SK-N-SH (cell line): ENCODE measurements around the gene ATXN7L2. TPM values are rescaled to one million over a fixed set of nuclear protein-coding genes. Genes with fewer than 3 reads are reported as not detected.

Source experiments
- CTCF ChIA-PET: fragments of 300-600, 350-600 bp; formaldehyde crosslinking; extraction: SDS; loops from one replicate; lab custom pipeline; 2021; lab: Yijun Ruan, JAX
- POLR2A ChIA-PET: fragments of 350-600 bp; sonication (Branson Sonifier 250); formaldehyde crosslinking; extraction: SDS; loops from one replicate; lab custom pipeline; 2020; ENCODE audit warnings: antibody characterized with exemption, inconsistent platforms; lab: Yijun Ruan, JAX
- DNase-seq: peaks from one replicate; pipeline ENCODE4 v3.0.0; 2012
- H2AFZ ChIP-seq: fragments of 200-600 bp; sonication (generic); 2 replicates; pipeline ENCODE4 v1.8.1; 2016; ENCODE audit warnings: antibody characterized with exemption, mild to moderate bottlenecking, low read depth
- H3F3A ChIP-seq: fragments of 200-600 bp; sonication (generic); replicated peaks from 2 replicates; pipeline ENCODE3; 2016; ENCODE audit warnings: antibody characterized with exemption, mild to moderate bottlenecking; ENCODE audit not compliant: insufficient read depth
- H3K27ac ChIP-seq, 2 experiments: fragments of 200-500 bp in 1 of 2; fragments of 200-600 bp in 1 of 2; sonication (Bioruptor generic) in 1 of 2; sonication (generic), shearing (Covaris generic) in 1 of 2; 2 replicates each; pipeline versions ENCODE4 v1.5.1 to v1.6.1; 2014 to 2016; ENCODE audit warnings: low read depth in 2 of 2, inconsistent platforms in 1 of 2, low read length in 1 of 2, mild to moderate bottlenecking in 1 of 2, mixed read lengths in 1 of 2
- H3K27me3 ChIP-seq: fragments of 200-600 bp; sonication (generic), shearing (Covaris generic); 2 replicates; pipeline ENCODE4 v1.6.1; 2016; ENCODE audit warnings: mixed run types; ENCODE audit not compliant: insufficient read depth
- H3K36me3 ChIP-seq, 2 experiments: fragments of 200-500 bp in 1 of 2; fragments of 200-600 bp in 1 of 2; sonication (Bioruptor generic) in 1 of 2; sonication (generic) in 1 of 2; replicated peaks in 1 of 2; 2 replicates each; pipeline versions ENCODE3 to v1.5.1; 2014 to 2016; ENCODE audit warnings: low read length in 1 of 2, mild to moderate bottlenecking in 1 of 2; ENCODE audit not compliant: insufficient read depth in 2 of 2, control insufficient read depth in 1 of 2
- H3K4me1 ChIP-seq, 2 experiments: fragments of 200-500 bp in 1 of 2; fragments of 200-600 bp in 1 of 2; sonication (Bioruptor generic) in 1 of 2; sonication (generic), shearing (Covaris generic) in 1 of 2; 2 replicates each; pipeline versions ENCODE4 v1.5.1 to v1.6.1; 2014 to 2016; ENCODE audit warnings: low read depth in 1 of 2, low read length in 1 of 2, mixed run types in 1 of 2; ENCODE audit not compliant: insufficient read depth in 2 of 2, control insufficient read depth in 1 of 2
- H3K4me2 ChIP-seq: fragments of 200-600 bp; sonication (generic), shearing (Covaris generic); 2 replicates; pipeline ENCODE4 v1.6.1; 2017; ENCODE audit warnings: mixed run types
- H3K4me3 ChIP-seq, 2 experiments: fragments of 200-500 bp in 1 of 2; fragments of 200-600 bp in 1 of 2; sonication (Bioruptor generic) in 1 of 2; sonication (generic), shearing (Covaris generic) in 1 of 2; 2 replicates each; pipeline versions ENCODE4 v1.5.1 to v1.8.1; 2014 to 2016; ENCODE audit warnings: low read depth in 2 of 2, inconsistent platforms in 1 of 2, low read length in 1 of 2, mild to moderate bottlenecking in 1 of 2, mixed read lengths in 1 of 2, moderate library complexity in 1 of 2
- H3K79me2 ChIP-seq: fragments of 200-600 bp; sonication (generic); 2 replicates; pipeline ENCODE4 v1.8.1; 2017; ENCODE audit warnings: mild to moderate bottlenecking; ENCODE audit not compliant: insufficient read depth
- H3K9ac ChIP-seq: fragments of 200-600 bp; sonication (generic); 2 replicates; pipeline ENCODE4 v1.6.1; 2017; ENCODE audit warnings: mixed run types
- H3K9me2 ChIP-seq: fragments of 200-600 bp; sonication (generic); 2 replicates; pipeline ENCODE4 v1.6.1; 2017; ENCODE audit warnings: mixed run types
- H3K9me3 ChIP-seq: fragments of 200-600 bp; sonication (generic); 2 replicates; pipeline ENCODE4 v1.6.1; 2017; ENCODE audit warnings: mixed run types, mild to moderate bottlenecking, moderate library complexity
- H4K20me1 ChIP-seq: fragments of 200-600 bp; sonication (generic); 2 replicates; pipeline ENCODE4 v1.6.1; 2017; ENCODE audit warnings: mild to moderate bottlenecking, mixed run types; ENCODE audit not compliant: insufficient read depth
- ELF1 ChIP-seq: IDR thresholded peaks from 2 replicates; pipeline ENCODE4 v1.4.0; 2012
- NRF1 ChIP-seq: IDR thresholded peaks from 2 replicates; pipeline ENCODE4 v1.6.1; 2012; ENCODE audit warnings: low read depth, mild to moderate bottlenecking, low read length
- TCF12 ChIP-seq: IDR thresholded peaks from 2 replicates; pipeline ENCODE4 v1.4.0; 2012
- YY1 ChIP-seq: IDR thresholded peaks from 2 replicates; pipeline ENCODE4 v1.4.0; 2012; ENCODE audit warnings: low read depth, mild to moderate bottlenecking
- WGBS: methylation state at CpG from one replicate; pipeline ENCODE4 v1.1.6; 2017; ENCODE audit warnings: low lambda C conversion rate; 5-methylcytosine and 5-hydroxymethylcytosine counted together
- polyA plus RNA-seq, 3 experiments: library from polyadenylated mRNA; depleted of rRNA; stranded (reverse); fragments of >200 nt; gene quantifications; 2 replicates each; pipeline ENCODE4 v1.2.3, GENCODE V29; 2012
- TF ChIP-seq, protein P1 (sequence below): fragments of 150-350 bp; IDR thresholded peaks from 2 replicates; pipeline ENCODE4 v1.6.1; 2016; ENCODE audit warnings: mild to moderate bottlenecking, low read depth, low read length
- TF ChIP-seq, protein P2 (sequence below): IDR thresholded peaks from 2 replicates; pipeline ENCODE4 v1.4.0; 2012; ENCODE audit warnings: low read depth
- TF ChIP-seq, protein P3 (sequence below): IDR thresholded peaks from 2 replicates; pipeline ENCODE4; 2012
- TF ChIP-seq, protein P4 (sequence below): fragments of 200-600 bp; sonication (generic); IDR thresholded peaks from 2 replicates; pipeline ENCODE4 v1.6.1; 2017; ENCODE audit warnings: antibody characterized with exemption, mild to moderate bottlenecking, moderate library complexity

The ATXN7L2 gene
- polyA plus RNA-seq, 1 of the 3 experiments (the other 2 are of a cell fraction), result 4.0 TPM

DNA sequence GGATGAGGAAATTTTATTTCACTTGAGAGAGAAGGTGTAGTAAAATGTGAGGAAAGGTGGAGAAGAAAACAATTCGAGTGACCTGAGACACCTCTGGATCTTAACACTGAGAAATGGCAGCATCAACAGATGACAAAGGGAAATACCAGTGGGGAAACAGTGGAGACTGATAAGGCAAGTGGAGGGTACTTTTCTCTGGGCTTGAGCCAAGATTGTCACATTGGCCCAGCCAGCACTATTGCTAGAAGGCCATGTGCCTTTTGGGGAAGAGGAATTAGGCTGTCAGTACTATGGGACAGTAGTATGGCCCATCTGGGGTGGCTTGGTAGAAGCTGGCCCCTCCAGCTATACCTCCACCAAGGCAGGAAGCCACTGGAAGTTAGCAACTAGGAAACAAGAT lies 9.0 kb upstream of the ATXN7L2 start:
- Histone ChIP-seq H2AFZ (no peak overlapping the region), H4K20me1 (no peaks in the 10 kb centered on the region), H3K36me3 (no peaks in the 10 kb centered on the region), H3K4me3 (no peak overlapping the region), H3K27ac (no peak overlapping the region), H3K9ac (no peak overlapping the region), H3F3A (no peaks in the 10 kb centered on the region), H3K4me1 (no peaks in the 10 kb centered on the region; a peak in 1 of 4 replicates), H3K9me3 (no peaks in the 10 kb centered on the region), H3K79me2 (no peaks in the 10 kb centered on the region), H3K4me2 (no peak overlapping the region)
- DNase-seq, result no peak
- WGBS, result 16% methylated on average over 1 of the region's 1 CpG
- TF ChIP-seq YY1, result no peak
- TF ChIP-seq NRF1, result no peak
- TF ChIP-seq, protein P1, sequence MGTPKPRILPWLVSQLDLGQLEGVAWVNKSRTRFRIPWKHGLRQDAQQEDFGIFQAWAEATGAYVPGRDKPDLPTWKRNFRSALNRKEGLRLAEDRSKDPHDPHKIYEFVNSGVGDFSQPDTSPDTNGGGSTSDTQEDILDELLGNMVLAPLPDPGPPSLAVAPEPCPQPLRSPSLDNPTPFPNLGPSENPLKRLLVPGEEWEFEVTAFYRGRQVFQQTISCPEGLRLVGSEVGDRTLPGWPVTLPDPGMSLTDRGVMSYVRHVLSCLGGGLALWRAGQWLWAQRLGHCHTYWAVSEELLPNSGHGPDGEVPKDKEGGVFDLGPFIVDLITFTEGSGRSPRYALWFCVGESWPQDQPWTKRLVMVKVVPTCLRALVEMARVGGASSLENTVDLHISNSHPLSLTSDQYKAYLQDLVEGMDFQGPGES, result no peak
- TF ChIP-seq, protein P2, sequence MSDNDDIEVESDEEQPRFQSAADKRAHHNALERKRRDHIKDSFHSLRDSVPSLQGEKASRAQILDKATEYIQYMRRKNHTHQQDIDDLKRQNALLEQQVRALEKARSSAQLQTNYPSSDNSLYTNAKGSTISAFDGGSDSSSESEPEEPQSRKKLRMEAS, result no peak
- TF ChIP-seq, all 33 proteins: peak for 0
- POLR2A ChIA-PET, result no interaction called here
- Histone ChIP-seq H3K27me3 (peaks cover 93% of the 10 kb centered on the region), H3K9me2 (no peaks in the 10 kb centered on the region)
- CTCF ChIA-PET, result interaction anchor here (1.5 to 2.1 kb wide), 2 partner anchors 26 to 58 kb away, joined by 3 to 10 read pairs; no protein-coding TSS in a partner anchor

DNA sequence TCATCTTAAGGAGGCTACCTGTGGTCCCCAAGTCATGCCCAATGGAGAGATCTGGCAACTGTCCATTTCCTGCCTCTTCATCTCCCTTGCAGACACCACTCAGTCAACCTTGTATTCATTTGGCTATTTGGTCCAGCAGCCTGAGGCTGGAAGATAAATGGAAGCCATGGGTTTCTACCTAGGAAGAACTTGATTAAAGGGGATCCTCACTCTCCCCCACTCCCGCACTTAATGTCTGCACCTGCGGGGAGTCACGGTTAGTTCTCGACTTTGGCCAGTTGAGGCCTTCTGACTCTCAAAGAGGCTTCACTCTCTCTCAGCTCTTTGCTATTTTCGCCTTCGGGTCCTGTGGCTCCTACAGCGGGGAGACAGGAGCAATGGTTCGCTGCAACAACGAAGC lies 8.4 kb upstream of the ATXN7L2 start:
- DNase-seq, result no peak
- Histone ChIP-seq H3K9me3 (no peaks in the 10 kb centered on the region), H3K4me1 (no peaks in the 10 kb centered on the region; a peak in 1 of 4 replicates), H3K9ac (no peak overlapping the region), H4K20me1 (no peaks in the 10 kb centered on the region), H3F3A (no peaks in the 10 kb centered on the region), H2AFZ (no peak overlapping the region), H3K9me2 (no peaks in the 10 kb centered on the region), H3K4me2 (no peak overlapping the region), H3K36me3 (no peaks in the 10 kb centered on the region), H3K27ac (no peak overlapping the region), H3K4me3 (no peak overlapping the region), H3K27me3 (peaks cover 90% of the 10 kb centered on the region), H3K79me2 (no peaks in the 10 kb centered on the region)
- 52% methylated on average over 9 of the region's 9 CpGs for WGBS
- TF ChIP-seq, protein P3, sequence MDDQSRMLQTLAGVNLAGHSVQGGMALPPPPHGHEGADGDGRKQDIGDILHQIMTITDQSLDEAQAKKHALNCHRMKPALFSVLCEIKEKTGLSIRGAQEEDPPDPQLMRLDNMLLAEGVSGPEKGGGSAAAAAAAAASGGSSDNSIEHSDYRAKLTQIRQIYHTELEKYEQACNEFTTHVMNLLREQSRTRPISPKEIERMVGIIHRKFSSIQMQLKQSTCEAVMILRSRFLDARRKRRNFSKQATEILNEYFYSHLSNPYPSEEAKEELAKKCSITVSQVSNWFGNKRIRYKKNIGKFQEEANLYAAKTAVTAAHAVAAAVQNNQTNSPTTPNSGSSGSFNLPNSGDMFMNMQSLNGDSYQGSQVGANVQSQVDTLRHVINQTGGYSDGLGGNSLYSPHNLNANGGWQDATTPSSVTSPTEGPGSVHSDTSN, result no peak
- TF ChIP-seq ELF1 (no peak), TCF12 (no peak)
- TF ChIP-seq, protein P4, sequence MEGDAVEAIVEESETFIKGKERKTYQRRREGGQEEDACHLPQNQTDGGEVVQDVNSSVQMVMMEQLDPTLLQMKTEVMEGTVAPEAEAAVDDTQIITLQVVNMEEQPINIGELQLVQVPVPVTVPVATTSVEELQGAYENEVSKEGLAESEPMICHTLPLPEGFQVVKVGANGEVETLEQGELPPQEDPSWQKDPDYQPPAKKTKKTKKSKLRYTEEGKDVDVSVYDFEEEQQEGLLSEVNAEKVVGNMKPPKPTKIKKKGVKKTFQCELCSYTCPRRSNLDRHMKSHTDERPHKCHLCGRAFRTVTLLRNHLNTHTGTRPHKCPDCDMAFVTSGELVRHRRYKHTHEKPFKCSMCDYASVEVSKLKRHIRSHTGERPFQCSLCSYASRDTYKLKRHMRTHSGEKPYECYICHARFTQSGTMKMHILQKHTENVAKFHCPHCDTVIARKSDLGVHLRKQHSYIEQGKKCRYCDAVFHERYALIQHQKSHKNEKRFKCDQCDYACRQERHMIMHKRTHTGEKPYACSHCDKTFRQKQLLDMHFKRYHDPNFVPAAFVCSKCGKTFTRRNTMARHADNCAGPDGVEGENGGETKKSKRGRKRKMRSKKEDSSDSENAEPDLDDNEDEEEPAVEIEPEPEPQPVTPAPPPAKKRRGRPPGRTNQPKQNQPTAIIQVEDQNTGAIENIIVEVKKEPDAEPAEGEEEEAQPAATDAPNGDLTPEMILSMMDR, result no peak
- ChIA-PET POLR2A (no interaction called here), CTCF (interaction anchor here (0.8 to 2.1 kb wide), 2 partner anchors 18 to 57 kb away, joined by 4 to 10 read pairs; partner anchors contain the start of gene CYB561D1)
